ENCODE measurements around the gene LLCFC1.

- TF ChIP-seq CTCF (IDR thresholded peaks at IDR 0.05) (no peak), ZFX (IDR thresholded peaks at IDR 0.05; ENCODE audit: borderline replicate concordance) (no peak)
Measured at GRCh38 chr7:142984297-142984696, 45.0 kb downstream of the LLCFC1 start.
